Measurements from ENCODE around the gene PCAT7. TPM values are rescaled to one million over a fixed set of nuclear protein-coding genes. Genes with fewer than 3 reads are reported as not detected.
"Not testable (repeated sequence)": the region's sequence is repeated elsewhere in the genome, so short reads cannot be mapped to it uniquely, and the experiment has no call there.

The PCAT7 gene
- total and polyA plus RNA-seq, 5 donors: 0.05 to 0.09 TPM; not detected in 3

GRCh38 chr9:94564279-94564678, 9.4 kb downstream of the PCAT7 start:
- H3K27me3 ChIP-seq (ENCODE audit: control insufficient read depth, insufficient read depth); DNase-seq; H3K4me3 ChIP-seq (ENCODE audit: low read length); H3K9me3 ChIP-seq (ENCODE audit: control insufficient read depth, low read length); H3K4me1 ChIP-seq (ENCODE audit: control insufficient read depth, insufficient read depth, low read length); H3K27ac ChIP-seq (ENCODE audit: low read length); intact Hi-C loops (cut with DNase I); ATAC-seq: not testable (repeated sequence)
- WGBS: 72% methylated on average over 3 of the region's 3 CpGs

- DNase-seq (no peak), ATAC-seq (no peak)
- Histone ChIP-seq H3K9me3 (ENCODE audit: control insufficient read depth, low read length) (no peaks in the 10 kb centered on the region), H3K4me3 (ENCODE audit: low read length) (no peak overlapping the region), H3K27ac (ENCODE audit: low read length) (no peak overlapping the region), H3K4me1 (ENCODE audit: control insufficient read depth, insufficient read depth, low read length) (no peaks in the 10 kb centered on the region), H3K27me3 (ENCODE audit: control insufficient read depth, insufficient read depth) (no peaks in the 10 kb centered on the region)
- intact Hi-C loops (cut with DNase I): no loop called here
Measured at GRCh38 chr9:94566550-94566949, 11.7 kb downstream of the PCAT7 start.

- H3K27ac ChIP-seq (ENCODE audit: low read length): no peak overlapping the region
- H3K4me1 ChIP-seq (ENCODE audit: control insufficient read depth, insufficient read depth, low read length): no peaks in the 10 kb centered on the region
- 82% methylated on average over 2 of the region's 2 CpGs for WGBS
- intact Hi-C loops (cut with DNase I): no loop called here
- no peaks in the 10 kb centered on the region for H3K9me3 ChIP-seq (ENCODE audit: control insufficient read depth, low read length)
- H3K4me3 ChIP-seq (ENCODE audit: low read length): no peak overlapping the region
- DNase-seq (no peak), ATAC-seq (no peak)
- H3K27me3 ChIP-seq (ENCODE audit: control insufficient read depth, insufficient read depth): no peaks in the 10 kb centered on the region
Measured at GRCh38 chr9:94567271-94567670, 12.4 kb downstream of the PCAT7 start.

GRCh38 chr9:94568250-94568889, 13.5 kb downstream of the PCAT7 start:
- intact Hi-C loops (cut with DNase I): no loop called here
- WGBS: 72% methylated on average over 3 of the region's 3 CpGs
- Histone ChIP-seq H3K4me1 (ENCODE audit: control insufficient read depth, insufficient read depth, low read length) (no peaks in the 10 kb centered on the region), H3K9me3 (ENCODE audit: control insufficient read depth, low read length) (no peaks in the 10 kb centered on the region), H3K27me3 (ENCODE audit: control insufficient read depth, insufficient read depth) (no peaks in the 10 kb centered on the region), H3K4me3 (ENCODE audit: low read length) (no peak overlapping the region), H3K27ac (ENCODE audit: low read length) (no peak overlapping the region)
- DNase-seq (no peak), ATAC-seq (peak; percentile 75 to 77)

DNA sequence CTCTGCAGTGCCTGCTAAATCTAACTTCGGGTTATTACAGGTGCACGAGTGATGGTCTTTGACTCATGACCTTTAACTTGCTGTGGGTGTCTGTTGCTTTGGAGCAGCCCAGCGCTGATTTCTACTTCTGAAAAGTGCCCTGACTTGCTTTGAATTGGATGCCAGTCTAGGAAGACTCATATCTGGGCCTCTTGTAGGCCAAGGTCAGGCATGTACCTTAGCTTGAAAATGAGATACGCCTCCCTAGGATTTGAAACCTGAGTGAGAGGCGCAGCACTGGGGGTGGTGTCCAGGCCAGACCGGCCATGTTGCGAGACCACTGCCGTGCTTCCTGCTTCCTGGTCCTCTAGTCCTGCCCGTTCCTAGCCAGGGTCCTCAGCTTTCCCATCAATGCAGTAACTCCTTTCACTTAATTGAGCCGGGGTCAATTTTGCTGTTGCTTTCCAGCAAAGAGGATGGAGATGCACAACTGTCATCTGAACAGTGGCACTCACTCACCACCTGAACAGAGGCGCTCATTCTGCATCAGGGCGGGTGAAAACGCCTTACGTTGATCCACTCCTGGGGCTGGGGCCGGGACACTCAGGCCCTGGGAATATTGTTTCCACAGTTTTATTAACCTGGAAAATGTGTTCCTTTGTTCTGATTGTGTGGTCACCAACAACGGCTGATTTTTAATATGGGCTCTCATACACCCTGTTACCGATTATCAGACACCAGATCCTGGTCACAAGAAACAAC, 14.3 kb downstream of the PCAT7 start:
- Histone ChIP-seq H3K4me3 (ENCODE audit: low read length) (no peak overlapping the region), H3K9me3 (ENCODE audit: control insufficient read depth, low read length) (no peaks in the 10 kb centered on the region), H3K27ac (ENCODE audit: low read length) (no peak overlapping the region), H3K4me1 (ENCODE audit: control insufficient read depth, insufficient read depth, low read length) (no peaks in the 10 kb centered on the region), H3K27me3 (ENCODE audit: control insufficient read depth, insufficient read depth) (no peaks in the 10 kb centered on the region)
- WGBS: 89% methylated on average over 17 of the region's 17 CpGs
- ATAC-seq (peak; percentile 11 to 14), DNase-seq (no peak)
- intact Hi-C loops (cut with DNase I): no loop called here

DNA sequence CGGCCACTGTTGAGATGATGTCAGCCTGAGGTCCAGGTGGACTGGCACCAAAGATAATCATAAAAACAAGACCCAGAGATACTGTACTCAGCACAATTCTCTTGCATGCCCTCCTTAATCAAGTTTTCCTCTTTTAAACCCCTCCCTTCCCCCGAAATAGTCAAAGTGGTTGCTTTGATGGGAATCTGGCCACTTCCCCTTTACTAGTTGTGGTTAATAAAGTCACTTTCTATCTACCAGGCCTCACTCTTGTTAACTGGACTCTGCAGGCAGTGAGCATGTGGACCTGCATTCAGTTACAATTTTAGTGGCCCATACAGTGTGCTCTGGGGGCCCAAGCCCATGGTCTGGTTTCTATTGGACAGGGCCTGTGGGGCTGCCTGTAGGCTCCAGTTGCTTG, 21.2 kb downstream of the PCAT7 start:
- Histone ChIP-seq H3K27ac (ENCODE audit: low read length) (no peak overlapping the region), H3K9me3 (ENCODE audit: control insufficient read depth, low read length) (no peaks in the 10 kb centered on the region), H3K4me3 (ENCODE audit: low read length) (no peak overlapping the region), H3K4me1 (ENCODE audit: control insufficient read depth, insufficient read depth, low read length) (no peaks in the 10 kb centered on the region), H3K27me3 (ENCODE audit: control insufficient read depth, insufficient read depth) (no peaks in the 10 kb centered on the region)
- no peak for DNase-seq
- intact Hi-C loops (cut with DNase I): no loop called here
- WGBS: 72% methylated on average over 2 of the region's 2 CpGs
- ATAC-seq: no peak

GRCh38 chr9:94577036-94577435, 22.2 kb downstream of the PCAT7 start:
- Histone ChIP-seq H3K9me3 (ENCODE audit: control insufficient read depth, low read length) (no peaks in the 10 kb centered on the region), H3K4me1 (ENCODE audit: control insufficient read depth, insufficient read depth, low read length) (no peaks in the 10 kb centered on the region), H3K4me3 (ENCODE audit: low read length) (no peak overlapping the region), H3K27me3 (ENCODE audit: control insufficient read depth, insufficient read depth) (no peaks in the 10 kb centered on the region), H3K27ac (ENCODE audit: low read length) (no peak overlapping the region)
- intact Hi-C loops (cut with DNase I): no loop called here
- WGBS: 32% methylated on average over 1 of the region's 1 CpG
- DNase-seq (no peak), ATAC-seq (no peak)

GRCh38 chr9:94577571-94577970, 22.7 kb downstream of the PCAT7 start:
- no peaks in the 10 kb centered on the region for H3K9me3 ChIP-seq (ENCODE audit: control insufficient read depth, low read length)
- intact Hi-C loops (cut with DNase I): no loop called here
- no peak overlapping the region for H3K4me3 ChIP-seq (ENCODE audit: low read length)
- no peak for DNase-seq
- H3K27ac ChIP-seq (ENCODE audit: low read length): no peak overlapping the region
- H3K4me1 ChIP-seq (ENCODE audit: control insufficient read depth, insufficient read depth, low read length): no peaks in the 10 kb centered on the region
- 35% methylated on average over 2 of the region's 2 CpGs for WGBS
- ATAC-seq: no peak
- H3K27me3 ChIP-seq (ENCODE audit: control insufficient read depth, insufficient read depth): no peaks in the 10 kb centered on the region

DNA sequence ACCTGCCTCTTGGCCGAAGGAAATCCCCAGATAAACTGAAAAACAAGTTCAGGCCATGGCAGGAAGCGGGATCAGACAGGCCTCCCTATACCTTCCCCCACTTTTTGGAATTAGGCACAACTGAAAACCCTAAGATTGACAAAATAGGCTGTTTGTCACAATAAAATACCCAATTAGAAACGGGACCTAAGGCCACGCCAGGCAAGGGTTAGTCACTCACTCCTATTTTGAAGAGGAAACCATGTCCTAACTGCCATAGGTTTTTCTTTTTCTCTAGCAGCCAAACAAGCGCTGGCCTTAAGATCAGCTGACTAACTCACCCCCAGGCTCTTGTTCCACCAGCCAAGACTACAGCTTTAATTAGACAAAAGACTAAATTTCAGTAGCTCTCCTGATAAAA, 26.8 kb downstream of the PCAT7 start:
- DNase-seq (no peak), ATAC-seq (no peak)
- no peaks in the 10 kb centered on the region for H3K27me3 ChIP-seq (ENCODE audit: control insufficient read depth, insufficient read depth)
- WGBS: 90% methylated on average over 5 of the region's 5 CpGs
- H3K27ac ChIP-seq (ENCODE audit: low read length): no peak overlapping the region
- no peaks in the 10 kb centered on the region for H3K9me3 ChIP-seq (ENCODE audit: control insufficient read depth, low read length)
- H3K4me3 ChIP-seq (ENCODE audit: low read length): no peak overlapping the region
- intact Hi-C loops (cut with DNase I): no loop called here
- H3K4me1 ChIP-seq (ENCODE audit: control insufficient read depth, insufficient read depth, low read length): no peaks in the 10 kb centered on the region

- intact Hi-C loops (cut with DNase I): no loop called here
- WGBS: 81% methylated on average over 6 of the region's 6 CpGs
- no peaks in the 10 kb centered on the region for H3K9me3 ChIP-seq (ENCODE audit: control insufficient read depth, low read length)
- H3K4me1 ChIP-seq (ENCODE audit: control insufficient read depth, insufficient read depth, low read length): no peaks in the 10 kb centered on the region
- DNase-seq (no peak), ATAC-seq (no peak)
- no peaks in the 10 kb centered on the region for H3K27me3 ChIP-seq (ENCODE audit: control insufficient read depth, insufficient read depth)
- no peak overlapping the region for H3K4me3 ChIP-seq (ENCODE audit: low read length)
- no peak overlapping the region for H3K27ac ChIP-seq (ENCODE audit: low read length)
Measured at GRCh38 chr9:94584555-94584954, 29.7 kb downstream of the PCAT7 start.

DNA sequence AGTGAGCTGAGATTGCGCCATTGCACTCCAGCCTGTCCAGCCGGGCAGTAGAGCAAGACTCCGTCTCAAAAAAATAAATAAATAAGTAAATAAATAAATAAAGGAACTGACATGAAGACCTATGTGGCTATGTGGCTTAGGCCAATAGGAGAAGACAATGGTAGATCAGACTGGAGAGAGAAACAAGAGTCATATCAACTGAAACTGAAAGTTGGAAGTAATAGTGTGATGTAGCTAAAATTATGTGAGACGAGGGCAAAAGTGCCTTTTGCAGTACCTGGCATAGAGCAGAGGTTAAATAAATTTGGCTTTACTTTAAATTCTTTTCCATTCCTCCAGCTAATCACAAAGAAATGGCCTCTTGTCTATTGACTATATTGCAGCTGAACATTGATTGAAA, 31.4 kb downstream of the PCAT7 start:
- H3K4me1 ChIP-seq (ENCODE audit: control insufficient read depth, insufficient read depth, low read length): no peaks in the 10 kb centered on the region
- WGBS: 75% methylated on average over 4 of the region's 4 CpGs
- ATAC-seq: no peak
- no peak for DNase-seq
- no peak overlapping the region for H3K4me3 ChIP-seq (ENCODE audit: low read length)
- no peaks in the 10 kb centered on the region for H3K27me3 ChIP-seq (ENCODE audit: control insufficient read depth, insufficient read depth)
- intact Hi-C loops (cut with DNase I): no loop called here
- no peak overlapping the region for H3K27ac ChIP-seq (ENCODE audit: low read length)
- H3K9me3 ChIP-seq (ENCODE audit: control insufficient read depth, low read length): no peaks in the 10 kb centered on the region

Measured in right cardiac atrium (tissue), 5 donors.